Smooth muscle cell (in vitro differentiated cells): Measurements from ENCODE around the gene TMF1. TPM values are rescaled to one million over a fixed set of nuclear protein-coding genes. Genes with fewer than 3 reads are reported as not detected.

Experiments
- DNase-seq: peaks from one replicate; lab custom pipeline; 2025; ENCODE audit not compliant: unreplicated experiment; lab: John Stamatoyannopoulos, UW
- H2AFZ ChIP-seq: fragments of 200-600 bp; sonication (generic); 2 replicates; pipeline ENCODE4 v1.6.0; 2016; ENCODE audit warnings: antibody characterized with exemption, low read depth, mild to moderate bottlenecking
- H3F3A ChIP-seq: fragments of 200-600 bp; sonication (generic); 2 replicates; pipeline ENCODE4 v1.6.0; 2017; ENCODE audit warnings: antibody characterized with exemption, low read depth
- H3K27ac ChIP-seq: fragments of 200-600 bp; sonication (generic); 2 replicates; pipeline ENCODE4 v1.5.1; 2016; ENCODE audit warnings: low read depth, mild to moderate bottlenecking
- H3K27me3 ChIP-seq: fragments of 200-600 bp; sonication (generic); 2 replicates; pipeline ENCODE4 v1.6.1; 2016; ENCODE audit warnings: low read depth, mild to moderate bottlenecking
- H3K36me3 ChIP-seq: fragments of 200-600 bp; sonication (generic); 2 replicates; pipeline ENCODE4 v1.5.1; 2016; ENCODE audit warnings: low read depth
- H3K4me1 ChIP-seq: fragments of 200-600 bp; sonication (generic); 2 replicates; pipeline ENCODE4 v1.5.1; 2016; ENCODE audit warnings: low read depth
- H3K4me2 ChIP-seq: fragments of 200-600 bp; sonication (generic); 2 replicates; pipeline ENCODE4 v1.6.0; 2016; ENCODE audit warnings: mild to moderate bottlenecking
- H3K4me3 ChIP-seq: fragments of 200-600 bp; sonication (generic); 2 replicates; pipeline ENCODE4 v1.5.1; 2016; ENCODE audit warnings: mild to moderate bottlenecking
- H3K79me2 ChIP-seq: fragments of 200-600 bp; sonication (generic); 2 replicates; pipeline ENCODE4 v1.6.0; 2016; ENCODE audit warnings: low read depth, mild to moderate bottlenecking
- H3K9ac ChIP-seq: fragments of 200-600 bp; sonication (generic); 2 replicates; pipeline ENCODE4 v1.6.0; 2016; ENCODE audit warnings: low read depth
- H3K9me3 ChIP-seq: fragments of 200-600 bp; sonication (generic); replicated peaks from 2 replicates; pipeline ENCODE4 v1.5.1; 2016; ENCODE audit warnings: low read depth
- H4K20me1 ChIP-seq: fragments of 200-600 bp; sonication (generic); 2 replicates; pipeline ENCODE4 v1.6.0; 2016; ENCODE audit warnings: low read depth
- WGBS: methylation state at CpG from one replicate; pipeline ENCODE4 v1.1.7; 2016; ENCODE audit warnings: low lambda C conversion rate; 5-methylcytosine and 5-hydroxymethylcytosine counted together
- polyA plus RNA-seq: library from polyadenylated mRNA; unstranded; fragments of >200 nt; fragmentation: Nextera tagmentation; extraction: Ambion mirVana; gene quantifications from 2 replicates; pipeline ENCODE4 v1.2.1, GENCODE V29; 2016
- total RNA-seq: library from RNA; depleted of rRNA; stranded (reverse); fragments of >200 nt; gene quantifications from 2 replicates; pipeline ENCODE4 v1.2.3, GENCODE V29; 2014
- TF ChIP-seq, protein P1 (sequence below): fragments of 200-600 bp; sonication (generic); IDR thresholded peaks from 2 replicates; pipeline ENCODE4 v1.5.1; 2017; ENCODE audit warnings: borderline replicate concordance, mild to moderate bottlenecking, antibody characterized with exemption; ENCODE audit not compliant: insufficient read depth, poor library complexity, severe bottlenecking

TMF1 gene
- total and polyA plus RNA-seq, 2 experiments from 2014 or later = 28.9 to 63.0 TPM

DNA sequence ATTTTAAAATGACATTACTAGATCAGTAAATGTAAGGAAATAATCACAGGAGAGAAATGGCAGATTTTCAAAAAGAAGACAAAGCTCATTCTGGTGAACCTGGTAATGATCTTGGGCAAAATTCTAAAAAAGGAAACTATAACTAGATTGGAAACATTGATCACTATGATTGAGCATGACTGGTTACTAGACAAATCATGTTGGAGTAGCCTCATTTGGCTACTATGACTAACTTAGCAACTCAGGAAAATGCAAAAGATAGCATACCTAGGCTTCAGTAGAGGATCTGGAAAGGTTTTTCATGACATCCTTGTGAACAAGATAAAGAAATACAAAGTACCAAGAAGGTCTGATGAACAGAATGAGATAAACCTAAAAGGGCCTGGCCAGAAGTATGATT, 7.6 kb upstream of the TMF1 start:
- Histone ChIP-seq H3K27ac (no peak overlapping the region), H3K4me3 (no peak overlapping the region), H3K9me3 (no peaks in the 10 kb centered on the region), H2AFZ (no peak overlapping the region), H3K9ac (no peak overlapping the region), H3K79me2 (no peaks in the 10 kb centered on the region), H3F3A (peaks cover 15% of the 10 kb centered on the region), H3K4me1 (no peaks in the 10 kb centered on the region), H3K27me3 (no peaks in the 10 kb centered on the region), H3K36me3 (peaks cover 69% of the 10 kb centered on the region), H3K4me2 (no peak overlapping the region), H4K20me1 (no peaks in the 10 kb centered on the region)
- DNase-seq = no peak
- TF ChIP-seq, protein P1, sequence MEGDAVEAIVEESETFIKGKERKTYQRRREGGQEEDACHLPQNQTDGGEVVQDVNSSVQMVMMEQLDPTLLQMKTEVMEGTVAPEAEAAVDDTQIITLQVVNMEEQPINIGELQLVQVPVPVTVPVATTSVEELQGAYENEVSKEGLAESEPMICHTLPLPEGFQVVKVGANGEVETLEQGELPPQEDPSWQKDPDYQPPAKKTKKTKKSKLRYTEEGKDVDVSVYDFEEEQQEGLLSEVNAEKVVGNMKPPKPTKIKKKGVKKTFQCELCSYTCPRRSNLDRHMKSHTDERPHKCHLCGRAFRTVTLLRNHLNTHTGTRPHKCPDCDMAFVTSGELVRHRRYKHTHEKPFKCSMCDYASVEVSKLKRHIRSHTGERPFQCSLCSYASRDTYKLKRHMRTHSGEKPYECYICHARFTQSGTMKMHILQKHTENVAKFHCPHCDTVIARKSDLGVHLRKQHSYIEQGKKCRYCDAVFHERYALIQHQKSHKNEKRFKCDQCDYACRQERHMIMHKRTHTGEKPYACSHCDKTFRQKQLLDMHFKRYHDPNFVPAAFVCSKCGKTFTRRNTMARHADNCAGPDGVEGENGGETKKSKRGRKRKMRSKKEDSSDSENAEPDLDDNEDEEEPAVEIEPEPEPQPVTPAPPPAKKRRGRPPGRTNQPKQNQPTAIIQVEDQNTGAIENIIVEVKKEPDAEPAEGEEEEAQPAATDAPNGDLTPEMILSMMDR = no peak

- H3K4me2 ChIP-seq = no peak overlapping the region
These were observed 6.8 kb upstream of the TMF1 start for GRCh38 chr3:69058947-69059224.

DNA sequence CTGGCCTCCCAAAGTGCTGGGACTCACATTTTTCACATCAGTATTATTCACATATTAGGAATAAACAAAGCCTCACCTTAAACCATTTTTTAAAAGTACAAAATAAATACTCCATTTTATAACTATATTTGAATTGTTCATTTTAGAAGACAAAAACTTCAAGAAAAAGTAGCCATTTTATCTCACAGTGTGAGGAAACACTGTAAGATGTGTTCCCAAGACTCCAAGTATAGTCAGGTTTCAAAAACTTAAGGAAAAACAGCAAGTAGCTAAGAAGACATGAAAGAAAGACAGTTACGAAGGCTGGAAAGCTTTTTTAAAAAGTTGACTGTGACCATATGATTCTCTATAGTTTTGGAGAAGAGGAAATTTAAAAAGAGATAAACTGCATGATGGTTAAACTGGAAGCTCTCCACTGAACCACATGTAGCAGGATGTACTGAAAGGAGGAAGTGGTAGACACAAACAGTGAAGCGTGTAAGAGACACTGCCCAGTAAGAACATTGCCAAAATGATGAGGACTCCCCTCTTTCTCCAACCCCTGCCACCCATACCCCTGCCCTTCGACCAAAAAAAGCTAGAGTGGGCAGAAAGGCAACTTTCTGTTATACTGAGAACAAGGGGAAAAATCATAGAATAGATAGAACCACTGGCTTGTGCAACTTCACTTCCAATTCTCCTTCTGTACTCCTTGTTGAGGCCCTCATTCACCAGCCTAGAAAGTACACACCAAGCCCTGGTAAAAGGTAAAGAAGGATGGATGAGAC, 6.2 kb upstream of the TMF1 start:
- TF ChIP-seq, protein P1 = no peak
- DNase-seq = no peak

More at GRCh38 chr3:69058947-69059224, 6.8 kb upstream of the TMF1 start:
- 96% methylated on average over 2 of the region's 2 CpGs for whole genome bisulfite sequencing
- Histone ChIP-seq H3K4me1 (no peaks in the 10 kb centered on the region), H3K27me3 (no peaks in the 10 kb centered on the region), H3K4me3 (no peak overlapping the region), H3K36me3 (peaks cover 69% of the 10 kb centered on the region), H3F3A (peaks cover 21% of the 10 kb centered on the region), H3K27ac (no peak overlapping the region), H3K9me3 (no peaks in the 10 kb centered on the region), H3K9ac (no peak overlapping the region), H2AFZ (no peak overlapping the region), H4K20me1 (no peaks in the 10 kb centered on the region), H3K79me2 (no peaks in the 10 kb centered on the region)
- TF ChIP-seq, protein P1 = no peak
- no peak for DNase-seq

DNA sequence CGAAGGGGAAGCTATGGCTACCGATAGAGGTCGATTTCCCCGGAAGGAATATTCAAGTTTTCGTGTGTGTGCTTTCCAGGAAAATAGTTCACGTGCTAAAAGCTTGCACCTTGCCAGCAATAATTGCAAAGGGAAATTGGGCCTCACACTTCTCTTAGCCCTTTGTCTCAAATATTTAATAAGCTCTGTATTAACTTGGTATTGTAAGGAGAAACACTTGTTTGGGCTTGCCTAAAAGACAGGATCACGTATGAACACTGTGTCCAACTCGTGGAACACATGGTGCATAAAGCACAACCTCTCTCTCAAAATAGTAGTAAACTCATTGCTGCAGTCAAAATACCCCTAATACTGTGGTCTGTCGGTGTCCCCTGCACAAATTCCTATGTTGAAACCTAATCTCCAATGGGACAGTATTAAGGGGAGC, 352 bp upstream of the TMF1 start:
- peak overlapping the region; percentile 98 for H3K27ac ChIP-seq
- peaks cover 30% of the 10 kb centered on the region for H3F3A ChIP-seq
- H3K4me1 ChIP-seq = peaks cover 13% of the 10 kb centered on the region
- DNase-seq = no peak
- H3K9ac ChIP-seq = peak overlapping the region; percentile 99
- TF ChIP-seq, protein P1 = no peak
- peaks cover 34% of the 10 kb centered on the region for H3K36me3 ChIP-seq
- no peaks in the 10 kb centered on the region for H3K9me3 ChIP-seq
- peak overlapping the region; percentile 86 for H2AFZ ChIP-seq
- H3K27me3 ChIP-seq = no peaks in the 10 kb centered on the region
- peaks cover 44% of the 10 kb centered on the region for H3K79me2 ChIP-seq
- peak overlapping the region; percentile 94 for H3K4me3 ChIP-seq
- 12% methylated on average over 9 of the region's 9 CpGs for WGBS
- peak overlapping the region; percentile 95 for H3K4me2 ChIP-seq
- peaks cover 39% of the 10 kb centered on the region for H4K20me1 ChIP-seq

More for the DNA sequence above, 6.2 kb upstream of the TMF1 start:
- peaks cover 69% of the 10 kb centered on the region for H3K36me3 ChIP-seq
- no peaks in the 10 kb centered on the region for H3K4me1 ChIP-seq
- H3K4me3 ChIP-seq = no peak overlapping the region
- WGBS = 100% methylated on average over 3 of the region's 3 CpGs
- H2AFZ ChIP-seq = no peak overlapping the region
- no peaks in the 10 kb centered on the region for H3K79me2 ChIP-seq
- H4K20me1 ChIP-seq = no peaks in the 10 kb centered on the region
- no peaks in the 10 kb centered on the region for H3K27me3 ChIP-seq
- no peaks in the 10 kb centered on the region for H3K9me3 ChIP-seq
- H3K27ac ChIP-seq = no peak overlapping the region
- H3K4me2 ChIP-seq = no peak overlapping the region
- peaks cover 26% of the 10 kb centered on the region for H3F3A ChIP-seq
- H3K9ac ChIP-seq = no peak overlapping the region
